Adrenal gland (tissue), 12 donors: ENCODE measurements around the gene DGKA. TPM values are rescaled to one million over a fixed set of nuclear protein-coding genes. Genes with fewer than 3 reads are reported as not detected.

ENCODE experiments used
- DNase-seq, 7 donors: peaks; one replicate each; pipeline ENCODE4 v3.0.0-alpha.2; 2019 to 2020
- H3K27ac ChIP-seq, 5 donors: fragments of 200-600 bp; sonication (generic) in 4 of 5; 1 replicate in 3 of 5; 2 replicates in 2 of 5; pipeline versions ENCODE4 v1.5.1 to v1.8.0; 2016 to 2020; ENCODE audit warnings: mild to moderate bottlenecking in 1 of 5
- H3K27me3 ChIP-seq: fragments of 200-600 bp; 2 replicates; pipeline ENCODE4 v1.8.0; 2021
- H3K36me3 ChIP-seq, 2 donors: fragments of 200-600 bp; replicated peaks in 1 of 2; 1 replicate in 1 of 2; 2 replicates in 1 of 2; pipeline versions ENCODE4 v1.5.1 to v1.8.0; 2018 to 2022
- H3K4me1 ChIP-seq, 2 donors: fragments of 200-600 bp; replicated peaks in 1 of 2; 1 replicate in 1 of 2; 2 replicates in 1 of 2; pipeline versions ENCODE4 v1.5.1 to v1.8.0; 2018 to 2021
- H3K4me3 ChIP-seq, 4 donors: fragments of 200-600 bp; sonication (generic) in 3 of 4; one replicate each; pipeline ENCODE4 v1.5.1; 2016 to 2018
- H3K9me3 ChIP-seq, 3 donors: fragments of 200-600 bp; sonication (generic) in 1 of 3; replicated peaks in 1 of 3; 1 replicate in 2 of 3; 2 replicates in 1 of 3; pipeline versions ENCODE4 v1.5.1 to v1.8.0; 2016 to 2021
- CTCF ChIP-seq, 6 experiments: fragments of 450-650 bp in 4 of 6; fragments of 200-600 bp in 2 of 6; sonication (generic) in 1 of 6; IDR thresholded peaks; 1 replicate in 5 of 6; 2 replicates in 1 of 6; pipeline versions ENCODE4 v1.5.1 to v1.8.0; 2016 to 2021; ENCODE audit warnings: antibody characterized with exemption in 6 of 6, mild to moderate bottlenecking in 2 of 6, moderate library complexity in 1 of 6
- POLR2A ChIP-seq, 2 donors: fragments of 450-650 bp; IDR thresholded peaks; one replicate each; pipeline ENCODE4 v1.6.1; 2017; ENCODE audit warnings: antibody characterized with exemption in 2 of 2, mild to moderate bottlenecking in 2 of 2, moderate library complexity in 1 of 2
- WGBS, 4 donors: extraction: QIAGEN DNeasy Blood & Tissue Kit in 2 of 4; methylation state at CpG; one replicate each; pipeline versions ENCODE4 v1.1.5 to v1.1.7; 2013 to 2017; 5-methylcytosine and 5-hydroxymethylcytosine counted together
- intact Hi-C, 2 donors: fragments of 100-400 bp; cut with DNase I; formaldehyde crosslinking; loops; one replicate each; pipeline versions ENCODE4 v1.14.1 to v1.15.0; 2022 to 2023
- polyA plus RNA-seq, 3 donors: library from polyadenylated mRNA; stranded (reverse); fragments of 200-250 nt in 2 of 3; fragments of 350-450 nt in 1 of 3; fragmentation: Illumina TruSeq in 1 of 3; extraction: RNeasy Lipid Tissue Mini Kit (QIAGEN cat#74804) in 1 of 3; gene quantifications; one replicate each; pipeline ENCODE4 v1.2.3, GENCODE V29; 2013 to 2014
- total RNA-seq, 9 donors: library from RNA; depleted of rRNA in 4 of 9; stranded (reverse); fragments of >200 nt in 4 of 9; fragments of 120-200 nt in 1 of 9; fragmentation: NEBNext Ultra II Directional in 1 of 9; extraction: Animal tissue kit (Norgen Biotek cat#: 25700) in 1 of 9; gene quantifications; one replicate each; pipeline versions ENCODE4 v1.1.0 to v1.2.4, GENCODE V29; 2013 to 2023
- donor health status: healthy with polysubstance abuse.
- donor health status: Bipolar disorder and iron deficiency.
- donor health status: DM: yes; HTN: yes; CAD: no.
- donor health status: DM: no; HTN: no; CAD: no.
- donor health status: DM: no; HTN: no; CAD: no.
- donor health status: DM: yes; HTN: yes; CAD: no.

The DGKA gene
- total and polyA plus RNA-seq, 12 donors: 16.0 to 116 (median 34.2) TPM

GRCh38 chr12:55933799-55934742, 3.1 kb downstream of the DGKA start:
- Histone ChIP-seq H3K9me3 (no peaks in the 10 kb centered on the region), H3K36me3 (peaks cover 0 to 7% of the 10 kb centered on the region in 2 donors), H3K27me3 (no peaks in the 10 kb centered on the region), H3K27ac (no peak overlapping the region), H3K4me3 (no peak overlapping the region), H3K4me1 (peaks cover 23 to 39% of the 10 kb centered on the region in 2 donors)
- no peak for DNase-seq
- 94 to 100% (median 96%) methylated on average over 1 of the region's 1 CpG for WGBS, 4 donors
- intact Hi-C loops: loop anchor here in 1 of 2 donors (5.0 kb wide), 1 partner anchor 112 kb away; no protein-coding TSS in a partner anchor
- TF ChIP-seq CTCF (IDR thresholded peaks at IDR 0.05) (no peak), POLR2A (IDR thresholded peaks at IDR 0.05) (no peak)

- H3K9me3 ChIP-seq: no peaks in the 10 kb centered on the region
- WGBS, 4 donors: 88 to 100% (median 96%) methylated on average over 1 of the region's 1 CpG
- H3K4me3 ChIP-seq: no peak overlapping the region
- intact Hi-C loops: loop anchor here (5.0 kb wide), 2 partner anchors 112 to 197 kb away; no protein-coding TSS in a partner anchor
- H3K27me3 ChIP-seq: no peaks in the 10 kb centered on the region
- H3K4me1 ChIP-seq: peaks cover 23 to 34% of the 10 kb centered on the region in 2 donors
- no peak for TF ChIP-seq CTCF (IDR thresholded peaks at IDR 0.05)
- TF ChIP-seq POLR2A (IDR thresholded peaks at IDR 0.05): no peak
- no peak overlapping the region for H3K27ac ChIP-seq
- no peak for DNase-seq
- peaks cover 0 to 7% of the 10 kb centered on the region in 2 donors for H3K36me3 ChIP-seq
Observed at GRCh38 chr12:55934773-55935172, 3.8 kb downstream of the DGKA start.

- H3K9me3 ChIP-seq: no peaks in the 10 kb centered on the region
- peak; percentile 41 to 66 (median 60) for DNase-seq
- peaks cover 15 to 33% of the 10 kb centered on the region in 2 donors for H3K4me1 ChIP-seq
- TF ChIP-seq CTCF (IDR thresholded peaks at IDR 0.05) (peak in 1 of 6 experiments; percentile 7), POLR2A (IDR thresholded peaks at IDR 0.05) (peak in 1 of 2 donors; percentile 18)
- intact Hi-C loops: loop anchor here in 1 of 2 donors (5.0 kb wide), 1 partner anchor 198 kb away; no protein-coding TSS in a partner anchor
- no peaks in the 10 kb centered on the region for H3K27me3 ChIP-seq
- peak overlapping the region in 1 of 4 donors; percentile 46 for H3K4me3 ChIP-seq
- 26 to 47% (median 33%) methylated on average over 13 to 26 of the region's 26 CpGs for WGBS, 4 donors
- H3K27ac ChIP-seq: peak overlapping the region in 3 of 5 donors; percentile 2 to 65 (median 62)
- peaks cover 0 to 7% of the 10 kb centered on the region in 2 donors for H3K36me3 ChIP-seq
Observed at GRCh38 chr12:55935738-55936151, 4.8 kb downstream of the DGKA start.

GRCh38 chr12:55937981-55938380, 7.0 kb downstream of the DGKA start:
- intact Hi-C loops: loop anchor here in 1 of 2 donors (5.0 kb wide), 1 partner anchor 201 kb away; no protein-coding TSS in a partner anchor
- no peaks in the 10 kb centered on the region for H3K9me3 ChIP-seq

More at GRCh38 chr12:55937981-55938380, 7.0 kb downstream of the DGKA start:
- no peak for TF ChIP-seq POLR2A (IDR thresholded peaks at IDR 0.05)
- no peak for TF ChIP-seq CTCF (IDR thresholded peaks at IDR 0.05)
- H3K4me1 ChIP-seq: peaks cover 7 to 22% of the 10 kb centered on the region in 2 donors
- WGBS, 4 donors: 84 to 92% (median 89%) methylated on average over 2 of the region's 2 CpGs
- no peak overlapping the region for H3K27ac ChIP-seq
- no peaks in the 10 kb centered on the region for H3K27me3 ChIP-seq
- peaks cover 0 to 18% of the 10 kb centered on the region in 2 donors for H3K36me3 ChIP-seq
- no peak overlapping the region for H3K4me3 ChIP-seq
- no peak for DNase-seq
